Effector memory CD4-positive, alpha-beta T cell (primary cell): ENCODE results near the gene PAF1.

ENCODE experiments used
- DNase-seq, 3 donors: peaks; one replicate each; pipeline ENCODE4 v3.0.0-alpha.2; 2020
- H3K27ac ChIP-seq: 2 replicates; pipeline ENCODE4 v1.7.0; 2013; ENCODE audit warnings: mild to moderate bottlenecking, low read length, moderate library complexity; ENCODE audit not compliant: insufficient read depth, poor library complexity, severe bottlenecking
- H3K27me3 ChIP-seq: replicated peaks from 2 replicates; pipeline ENCODE4 v1.7.0; 2013; ENCODE audit warnings: mild to moderate bottlenecking, low read length; ENCODE audit not compliant: insufficient read depth, control insufficient read depth, poor library complexity, severe bottlenecking
- H3K36me3 ChIP-seq: 2 replicates; pipeline ENCODE4 v1.7.0; 2013; ENCODE audit warnings: mild to moderate bottlenecking, low read length, moderate library complexity; ENCODE audit not compliant: control insufficient read depth, insufficient read depth
- H3K4me1 ChIP-seq: 2 replicates; pipeline ENCODE4 v1.7.0; 2013; ENCODE audit warnings: low read length, mild to moderate bottlenecking; ENCODE audit not compliant: control insufficient read depth, insufficient read depth, poor library complexity, severe bottlenecking
- H3K4me3 ChIP-seq: 2 replicates; pipeline ENCODE4 v1.7.0; 2013; ENCODE audit warnings: low read length, low read depth, mild to moderate bottlenecking; ENCODE audit not compliant: insufficient read depth, poor library complexity, severe bottlenecking
- H3K9me3 ChIP-seq: 2 replicates; pipeline ENCODE4 v1.7.0; 2013; ENCODE audit warnings: mild to moderate bottlenecking, low read length, moderate library complexity; ENCODE audit not compliant: control insufficient read depth

The PAF1 gene

DNA sequence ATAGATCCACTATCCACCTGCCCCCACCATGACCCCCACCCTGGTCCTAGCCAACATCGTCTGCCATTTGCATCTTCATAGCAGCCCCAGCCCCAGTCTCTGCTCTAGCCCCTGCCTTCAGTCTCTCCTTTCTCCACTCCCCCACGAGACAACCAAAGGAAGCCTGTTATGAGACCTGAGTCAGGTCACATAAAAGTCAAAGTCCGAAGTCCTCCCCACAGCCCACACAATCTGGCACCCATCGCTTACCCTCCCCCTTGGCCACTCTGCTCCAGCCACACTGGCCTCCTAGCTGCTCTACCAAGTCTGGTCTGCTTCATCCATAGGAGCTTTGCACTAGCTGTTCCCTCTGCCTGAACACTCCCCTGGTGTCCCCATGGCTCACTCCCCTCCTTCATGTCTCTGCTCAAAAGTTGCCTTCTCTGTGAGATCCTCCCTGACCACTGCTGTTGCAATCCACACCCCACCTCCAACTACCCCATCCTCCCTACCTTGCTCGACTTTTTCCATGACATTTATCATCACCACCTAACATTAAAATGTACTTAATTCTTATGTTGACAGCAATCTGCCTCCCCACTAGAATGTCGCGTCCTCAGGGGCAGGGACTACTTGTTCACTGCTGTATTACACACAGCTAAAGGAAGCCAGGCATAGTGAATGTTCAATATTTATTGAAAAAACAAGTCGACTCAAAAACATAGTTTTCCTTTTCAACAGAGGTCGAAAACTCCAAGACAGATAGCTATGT, 20.4 kb upstream of the PAF1 start:
- peak overlapping the region; percentile 99 for H3K4me3 ChIP-seq

DNA sequence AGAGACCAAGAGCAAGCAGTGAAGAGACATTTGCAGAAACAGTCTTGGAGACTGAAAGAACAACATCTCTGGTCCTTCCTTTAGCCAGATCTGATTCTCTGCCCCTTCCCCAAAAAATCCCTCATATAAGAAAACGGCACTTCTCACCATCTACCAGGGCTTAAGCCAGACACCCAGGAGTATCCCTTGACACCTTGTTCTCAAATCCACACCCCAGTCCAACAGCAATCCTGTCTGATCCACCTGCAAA, 19.9 kb upstream of the PAF1 start:
- DNase-seq = no peak
- peak overlapping the region; percentile 100 for H3K27ac ChIP-seq
- H3K4me1 ChIP-seq = peaks cover 35% of the 10 kb centered on the region
- H3K36me3 ChIP-seq = peaks cover 22% of the 10 kb centered on the region
- peak overlapping the region; percentile 99 for H3K4me3 ChIP-seq
- H3K27me3 ChIP-seq = no peaks in the 10 kb centered on the region
- H3K9me3 ChIP-seq = no peaks in the 10 kb centered on the region

More for the DNA sequence above, 20.4 kb upstream of the PAF1 start:
- Histone ChIP-seq H3K4me1 (peaks cover 31% of the 10 kb centered on the region), H3K36me3 (peaks cover 22% of the 10 kb centered on the region), H3K27ac (peak overlapping the region; percentile 100), H3K9me3 (no peaks in the 10 kb centered on the region), H3K27me3 (no peaks in the 10 kb centered on the region)
- DNase-seq = peak in 1 of 3 donors; percentile 38

DNA sequence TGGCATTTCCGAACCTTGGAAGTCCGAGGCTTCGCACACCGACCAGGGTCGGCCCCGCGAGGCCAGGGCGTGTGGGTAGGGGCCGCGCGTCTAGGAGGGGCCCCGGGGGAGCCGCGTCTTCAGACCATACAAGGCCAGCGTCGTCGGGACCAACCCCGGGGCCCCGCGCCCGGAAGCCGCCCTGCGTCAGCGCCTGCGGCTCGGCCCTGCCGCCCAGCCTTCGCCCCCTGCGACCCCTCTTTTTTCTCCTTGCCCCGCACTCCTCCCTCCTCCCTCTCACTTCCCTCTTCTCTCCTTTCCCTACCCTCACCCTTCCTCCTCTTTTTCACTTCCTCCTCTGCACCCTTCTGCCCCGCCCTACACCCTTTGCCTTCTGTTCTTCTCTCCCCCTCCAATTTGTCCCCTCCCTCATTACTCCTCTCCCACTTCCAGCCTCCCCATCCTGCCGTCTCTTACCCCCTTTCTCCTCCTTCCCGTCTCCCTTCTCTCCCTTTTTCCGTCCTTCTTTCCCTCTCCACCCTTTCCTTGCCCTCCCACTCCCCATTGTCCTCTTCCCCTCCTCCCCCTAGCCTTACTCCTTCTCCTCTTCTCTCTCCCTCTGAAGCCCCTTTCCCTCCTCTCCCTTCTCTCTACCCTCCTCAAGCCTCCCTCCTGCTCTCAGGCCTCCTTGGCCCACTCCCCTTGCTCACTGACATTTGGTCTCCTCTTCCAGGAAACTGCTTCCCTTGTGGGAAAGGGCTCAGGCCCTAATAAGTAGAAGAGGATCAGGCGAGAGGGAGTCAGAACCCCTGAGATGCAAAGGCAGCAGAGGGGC, 19.3 kb upstream of the PAF1 start:
- peak overlapping the region; percentile 100 for H3K27ac ChIP-seq
- peak overlapping the region; percentile 99 for H3K4me3 ChIP-seq
- peaks cover 40% of the 10 kb centered on the region for H3K4me1 ChIP-seq
- no peaks in the 10 kb centered on the region for H3K27me3 ChIP-seq
- no peaks in the 10 kb centered on the region for H3K9me3 ChIP-seq
- peak; percentile 71 to 77 (median 74) for DNase-seq
- H3K36me3 ChIP-seq = peaks cover 22% of the 10 kb centered on the region

DNA sequence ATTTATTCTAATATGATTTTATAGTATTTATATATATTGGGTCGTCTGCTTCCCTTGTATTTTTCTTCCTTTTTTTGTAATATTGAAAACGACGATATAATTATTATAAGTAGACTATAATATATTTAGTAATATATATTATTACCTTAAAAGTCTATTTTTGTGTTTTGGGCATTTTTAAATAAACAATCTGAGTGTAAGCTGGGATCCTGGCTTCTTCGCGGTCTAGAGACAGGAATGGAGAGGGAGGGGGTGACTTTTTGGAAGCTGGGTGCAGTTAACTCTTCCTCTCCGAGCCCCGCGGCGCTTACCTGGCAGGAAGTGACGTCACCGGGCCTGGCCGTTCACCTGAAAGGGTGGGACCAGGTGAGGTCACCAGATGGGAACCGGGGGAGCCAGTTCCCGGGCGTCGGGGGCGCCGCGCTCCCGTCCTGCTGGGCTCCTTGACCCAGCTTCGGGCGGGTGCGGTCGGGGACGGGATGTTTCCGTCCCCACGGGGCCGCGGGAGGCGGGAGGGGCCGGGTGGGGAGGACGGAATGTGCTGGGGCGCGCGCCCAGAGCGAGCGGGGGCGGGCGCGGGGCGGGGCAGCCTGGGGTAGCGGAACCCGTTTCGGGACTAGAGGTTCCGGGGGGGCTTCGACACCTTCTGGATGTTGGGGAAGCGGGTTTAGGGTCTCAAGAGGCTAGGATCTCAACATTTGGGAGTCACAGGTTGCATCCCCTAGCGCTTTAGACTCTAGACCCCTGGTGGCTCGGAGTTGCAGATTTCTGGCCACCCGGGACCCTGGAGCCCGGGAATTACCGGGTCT, 18.5 kb upstream of the PAF1 start:
- Histone ChIP-seq H3K27me3 (no peaks in the 10 kb centered on the region), H3K27ac (peak overlapping the region; percentile 100), H3K4me3 (peak overlapping the region; percentile 99), H3K9me3 (no peaks in the 10 kb centered on the region), H3K36me3 (peaks cover 22% of the 10 kb centered on the region), H3K4me1 (peaks cover 46% of the 10 kb centered on the region)
- peak; percentile 86 to 92 (median 88) for DNase-seq

DNA sequence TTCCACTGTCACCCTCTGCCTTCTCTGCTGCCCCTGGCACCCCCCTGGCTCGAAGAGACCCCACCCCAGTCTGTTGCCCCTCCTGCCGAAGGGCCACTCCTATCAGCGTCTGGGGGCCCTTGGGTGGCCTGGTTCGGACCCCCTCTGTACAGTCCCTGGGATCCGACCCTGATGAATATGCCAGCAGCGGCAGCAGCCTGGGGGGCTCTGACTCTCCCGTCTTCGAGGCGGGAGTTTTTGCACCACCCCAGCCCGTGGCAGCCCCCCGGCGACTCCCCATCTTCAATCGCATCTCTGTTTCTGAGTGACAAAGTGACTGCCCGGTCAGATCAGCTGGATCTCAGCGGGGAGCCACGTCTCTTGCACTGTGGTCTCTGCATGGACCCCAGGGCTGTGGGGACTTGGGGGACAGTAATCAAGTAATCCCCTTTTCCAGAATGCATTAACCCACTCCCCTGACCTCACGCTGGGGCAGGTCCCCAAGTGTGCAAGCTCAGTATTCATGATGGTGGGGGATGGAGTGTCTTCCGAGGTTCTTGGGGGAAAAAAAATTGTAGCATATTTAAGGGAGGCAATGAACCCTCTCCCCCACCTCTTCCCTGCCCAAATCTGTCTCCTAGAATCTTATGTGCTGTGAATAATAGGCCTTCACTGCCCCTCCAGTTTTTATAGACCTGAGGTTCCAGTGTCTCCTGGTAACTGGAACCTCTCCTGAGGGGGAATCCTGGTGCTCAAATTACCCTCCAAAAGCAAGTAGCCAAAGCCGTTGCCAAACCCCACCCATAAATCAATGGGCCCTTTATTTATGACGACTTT, 17.7 kb upstream of the PAF1 start:
- H3K27ac ChIP-seq = peak overlapping the region; percentile 100
- H3K27me3 ChIP-seq = no peaks in the 10 kb centered on the region
- peaks cover 46% of the 10 kb centered on the region for H3K4me1 ChIP-seq
- DNase-seq = peak in 2 of 3 donors; percentile 41 to 53
- peaks cover 22% of the 10 kb centered on the region for H3K36me3 ChIP-seq
- peak overlapping the region; percentile 99 for H3K4me3 ChIP-seq
- no peaks in the 10 kb centered on the region for H3K9me3 ChIP-seq

DNA sequence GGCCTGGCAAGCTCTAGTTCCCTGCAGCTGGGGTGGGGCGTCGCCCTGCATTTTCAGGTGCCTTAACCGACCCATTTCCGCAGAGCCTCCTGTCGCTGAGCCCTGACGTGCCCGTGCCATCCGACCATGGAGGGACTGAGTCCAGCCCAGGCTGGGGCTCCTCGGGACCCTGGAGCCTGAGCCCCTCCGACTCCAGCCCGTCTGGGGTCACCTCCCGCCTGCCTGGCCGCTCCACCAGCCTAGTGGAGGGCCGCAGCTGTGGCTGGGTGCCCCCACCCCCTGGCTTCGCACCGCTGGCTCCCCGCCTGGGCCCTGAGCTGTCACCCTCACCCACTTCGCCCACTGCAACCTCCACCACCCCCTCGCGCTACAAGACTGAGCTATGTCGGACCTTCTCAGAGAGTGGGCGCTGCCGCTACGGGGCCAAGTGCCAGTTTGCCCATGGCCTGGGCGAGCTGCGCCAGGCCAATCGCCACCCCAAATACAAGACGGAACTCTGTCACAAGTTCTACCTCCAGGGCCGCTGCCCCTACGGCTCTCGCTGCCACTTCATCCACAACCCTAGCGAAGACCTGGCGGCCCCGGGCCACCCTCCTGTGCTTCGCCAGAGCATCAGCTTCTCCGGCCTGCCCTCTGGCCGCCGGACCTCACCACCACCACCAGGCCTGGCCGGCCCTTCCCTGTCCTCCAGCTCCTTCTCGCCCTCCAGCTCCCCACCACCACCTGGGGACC, 16.9 kb upstream of the PAF1 start:
- peak in 2 of 3 donors; percentile 44 to 68 for DNase-seq
- H3K9me3 ChIP-seq = no peaks in the 10 kb centered on the region
- no peaks in the 10 kb centered on the region for H3K27me3 ChIP-seq
- peaks cover 22% of the 10 kb centered on the region for H3K36me3 ChIP-seq
- peaks cover 46% of the 10 kb centered on the region for H3K4me1 ChIP-seq
- H3K27ac ChIP-seq = peak overlapping the region; percentile 100
- H3K4me3 ChIP-seq = peak overlapping the region; percentile 99

DNA sequence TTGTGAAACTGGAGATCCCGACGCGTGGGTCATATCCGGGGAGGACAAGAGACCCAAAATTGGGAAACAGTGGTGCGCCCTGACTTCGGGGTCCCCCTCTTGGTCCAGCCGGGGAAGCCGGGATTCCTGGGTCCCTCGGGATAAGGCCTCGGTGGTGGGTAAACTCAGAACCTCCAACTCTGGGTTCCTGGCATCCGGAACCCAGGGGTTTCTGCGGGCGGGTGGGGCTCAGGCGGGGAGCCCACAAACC, 16.4 kb upstream of the PAF1 start:
- Histone ChIP-seq H3K4me3 (peak overlapping the region; percentile 99), H3K36me3 (peaks cover 22% of the 10 kb centered on the region), H3K27ac (peak overlapping the region; percentile 100), H3K27me3 (no peaks in the 10 kb centered on the region), H3K9me3 (no peaks in the 10 kb centered on the region), H3K4me1 (peaks cover 50% of the 10 kb centered on the region)
- peak in 1 of 3 donors; percentile 54 for DNase-seq

DNA sequence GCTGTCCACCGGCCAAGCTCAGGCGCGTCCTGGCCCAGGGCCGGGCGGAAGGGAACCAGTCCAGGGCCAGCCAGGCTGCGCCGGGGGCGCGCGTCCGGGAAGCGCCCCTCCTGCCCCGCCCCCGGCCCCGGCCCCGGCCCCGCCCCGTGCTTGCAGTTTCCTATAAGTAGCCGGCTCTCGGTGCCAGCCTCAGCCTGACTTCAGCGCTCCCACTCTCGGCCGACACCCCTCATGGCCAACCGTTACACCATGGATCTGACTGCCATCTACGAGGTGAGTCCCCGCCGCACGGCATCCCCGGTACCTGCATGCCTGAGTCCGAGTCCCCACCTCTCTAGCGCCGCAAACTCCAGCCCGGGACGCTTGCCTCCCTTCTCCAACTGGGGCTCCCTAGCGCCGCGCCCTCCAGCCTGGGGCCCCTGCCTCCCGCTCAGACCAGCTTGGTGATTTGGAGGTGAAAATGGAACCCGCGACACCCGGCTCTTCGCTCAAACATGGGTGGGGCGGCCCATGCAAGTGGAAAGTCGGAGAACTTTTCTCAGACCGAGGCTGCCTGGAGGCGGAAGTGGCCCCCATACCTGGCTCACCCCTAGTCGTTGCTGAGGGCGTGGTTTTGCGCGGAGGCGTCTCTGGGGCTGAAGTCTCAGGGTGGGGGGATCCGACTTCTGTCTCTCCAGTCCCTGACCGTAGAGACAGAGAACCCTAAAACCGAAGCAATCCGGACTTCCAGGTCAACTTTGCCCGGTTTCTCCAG, 15.9 kb upstream of the PAF1 start, which contains the start of gene ZFP36:
Gene ZFP36, plus strand, starts transcription at position 192 of the 754 bp plus-strand sequence. Its CDS starts 58 bp downstream, at position 250.
- peak within 1 kb of the TSS; percentile 100 for H3K27ac ChIP-seq
- no peaks in the 10 kb centered on the region for H3K27me3 ChIP-seq
- peaks cover 22% of the 10 kb centered on the region for H3K36me3 ChIP-seq
- H3K4me3 ChIP-seq = peak within 1 kb of the TSS; percentile 99
- peak; percentile 83 to 91 (median 86) for DNase-seq
- no peaks in the 10 kb centered on the region for H3K9me3 ChIP-seq
- peaks cover 55% of the 10 kb centered on the region for H3K4me1 ChIP-seq
